GM18951 (cell line): Measurements from ENCODE around the gene BIRC6.
A peak's percentile ranks its signal among the peaks of the same experiment; 100 is the strongest.

Experiments
- POLR2A ChIP-seq: IDR thresholded peaks from 4 replicates; pipeline ENCODE4 v1.6.1; 2011; ENCODE audit warnings: mild to moderate bottlenecking; ENCODE audit not compliant: insufficient read length, insufficient read depth; ENCODE audit errors: extremely low read depth
- in situ Hi-C: fragments of 300-500 bp; cut with MboI; formaldehyde crosslinking; loops from one replicate; pipeline ENCODE4 v1.12.0; 2022; ENCODE audit warnings: low sequenced_read_pairs, mixed read lengths, inconsistent platforms; ENCODE audit not compliant: unreplicated experiment

BIRC6 gene

GRCh38 chr2:32591669-32592463, 235.0 kb downstream of the BIRC6 start:
- in situ Hi-C loops = no loop called here
- TF ChIP-seq POLR2A = no peak

GRCh38 chr2:32594573-32594972, 237.8 kb downstream of the BIRC6 start:
- no peak for TF ChIP-seq POLR2A
- in situ Hi-C loops = no loop called here

- TF ChIP-seq POLR2A = no peak
- in situ Hi-C loops = no loop called here
These were observed 254.5 kb downstream of the BIRC6 start for GRCh38 chr2:32611366-32611765.

- TF ChIP-seq POLR2A = no peak
- in situ Hi-C loops = no loop called here
These were observed 254.9 kb downstream of the BIRC6 start for GRCh38 chr2:32611771-32612170.

DNA sequence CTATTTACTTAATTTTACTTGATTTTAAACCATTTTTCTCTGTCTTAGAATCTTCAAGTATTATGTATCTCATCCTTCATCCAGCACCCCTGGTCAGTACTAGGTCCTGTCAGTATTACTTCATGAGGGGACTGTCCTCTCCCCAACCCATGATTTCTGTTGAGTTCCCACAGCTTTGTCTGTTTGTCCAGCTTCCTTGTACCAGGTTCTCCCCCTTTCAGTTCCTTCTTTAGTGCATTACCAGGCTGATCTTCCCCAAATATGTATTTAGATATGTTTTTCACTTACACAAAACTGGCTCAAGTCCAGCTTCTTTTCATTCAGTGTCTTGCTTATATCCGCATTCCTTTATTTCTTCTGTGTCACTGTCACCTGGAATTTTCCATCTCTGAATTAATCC, 257.3 kb downstream of the BIRC6 start:
- in situ Hi-C loops = no loop called here
- no peak for TF ChIP-seq POLR2A

- TF ChIP-seq POLR2A = no peak
- in situ Hi-C loops = no loop called here
These were observed 260.9 kb downstream of the BIRC6 start for GRCh38 chr2:32617599-32618189.

DNA sequence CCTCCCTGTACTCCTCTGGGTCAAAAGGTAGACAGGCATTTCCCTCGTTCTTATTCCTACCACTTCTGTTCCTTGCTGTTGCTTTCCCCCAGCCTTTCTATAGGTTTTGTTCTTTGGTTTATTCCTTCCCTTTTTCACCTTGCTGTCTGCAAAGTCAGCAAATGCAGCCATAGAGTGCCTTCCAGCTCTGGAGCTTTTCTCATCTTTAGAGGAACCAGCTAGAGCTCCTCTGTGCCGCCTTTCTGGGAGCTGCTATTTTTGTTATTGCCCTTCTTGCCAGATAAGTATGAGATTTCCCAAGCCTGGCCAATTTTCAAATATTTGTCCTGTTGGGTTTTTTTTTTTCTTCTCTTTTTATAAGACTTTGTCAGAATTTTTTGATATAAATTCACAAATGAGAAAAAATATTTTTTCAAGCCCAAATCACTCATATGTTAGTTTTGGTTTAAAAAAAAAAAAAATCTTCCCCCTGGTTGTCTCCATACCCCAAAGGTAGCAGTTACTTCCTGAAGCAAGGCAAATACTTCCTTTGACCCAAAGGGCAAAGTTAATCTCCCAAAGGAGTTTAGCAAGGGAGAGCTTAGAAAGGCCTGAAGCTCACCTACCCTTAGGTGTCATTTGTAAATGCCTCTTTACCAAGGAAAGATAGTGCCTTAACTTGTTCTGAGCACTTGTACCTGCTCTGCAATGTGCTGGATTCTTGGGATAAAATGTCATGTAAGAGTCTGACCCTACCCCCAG, 265.9 kb downstream of the BIRC6 start:
- in situ Hi-C loops = no loop called here
- no peak for TF ChIP-seq POLR2A

- TF ChIP-seq POLR2A = no peak
- in situ Hi-C loops = no loop called here
These were observed 266.5 kb downstream of the BIRC6 start for GRCh38 chr2:32623311-32623706.

- in situ Hi-C loops = no loop called here
- TF ChIP-seq POLR2A = no peak
These were observed 268.0 kb downstream of the BIRC6 start for GRCh38 chr2:32624812-32625211.

GRCh38 chr2:32626639-32627221, 269.9 kb downstream of the BIRC6 start:
- TF ChIP-seq POLR2A = no peak
- in situ Hi-C loops = no loop called here

- no peak for TF ChIP-seq POLR2A
- in situ Hi-C loops = no loop called here
These were observed 270.6 kb downstream of the BIRC6 start for GRCh38 chr2:32627441-32627813.

DNA sequence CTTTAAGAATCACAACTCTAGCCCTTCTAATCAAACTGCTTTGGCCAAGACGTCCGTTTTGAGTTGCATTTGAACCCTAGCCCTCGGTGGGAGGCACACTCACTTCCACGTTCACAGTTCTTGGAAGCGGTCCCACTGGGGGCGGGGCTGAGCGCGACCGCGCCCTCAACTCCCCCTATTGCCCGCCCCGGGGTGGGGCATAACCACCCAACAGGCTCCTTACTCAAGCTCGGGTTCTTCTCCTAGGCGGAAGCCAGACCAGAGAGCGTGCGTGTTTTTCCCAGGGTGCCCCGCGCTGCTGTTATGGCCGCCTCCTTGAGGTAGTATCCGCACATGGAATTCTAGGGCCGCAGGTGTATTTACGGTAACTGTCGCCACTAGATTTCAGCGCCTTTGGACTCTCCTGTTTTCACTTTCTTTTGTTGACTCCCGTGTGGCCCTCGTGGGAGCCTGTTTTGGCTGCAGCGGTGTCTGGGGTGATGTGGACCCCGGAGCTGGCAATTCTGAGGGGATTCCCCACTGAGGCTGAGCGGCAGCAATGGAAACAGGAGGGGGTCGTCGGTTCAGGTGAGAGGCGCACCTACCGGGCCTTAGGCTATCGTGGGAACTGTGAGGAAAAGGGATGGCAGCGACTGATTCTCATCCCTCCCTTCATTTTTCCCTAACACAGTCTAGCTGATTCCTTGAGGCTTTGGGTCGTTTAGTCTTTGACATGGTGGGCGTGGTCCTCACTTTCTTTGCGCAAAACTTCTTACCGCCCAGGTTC, 271.2 kb downstream of the BIRC6 start, which contains the start of gene TTC27:
TSS of gene TTC27 (plus strand) at position 237 of the 766 bp plus-strand sequence. CDS start at position 480, 243 bp downstream.
- in situ Hi-C loops = no loop called here
- peak; percentile 78 for TF ChIP-seq POLR2A
